Stromal cell of bone marrow (primary cell): ENCODE data around the gene ARMC9.
"Not testable (repeated sequence)": the region's sequence is repeated elsewhere in the genome, so short reads cannot be mapped to it uniquely, and the experiment has no call there.

ENCODE experiments used
- DNase-seq: peaks from one replicate; pipeline ENCODE4 v3.0.0-alpha.2; 2012; ENCODE audit warnings: low read depth

ARMC9 gene, protein sequence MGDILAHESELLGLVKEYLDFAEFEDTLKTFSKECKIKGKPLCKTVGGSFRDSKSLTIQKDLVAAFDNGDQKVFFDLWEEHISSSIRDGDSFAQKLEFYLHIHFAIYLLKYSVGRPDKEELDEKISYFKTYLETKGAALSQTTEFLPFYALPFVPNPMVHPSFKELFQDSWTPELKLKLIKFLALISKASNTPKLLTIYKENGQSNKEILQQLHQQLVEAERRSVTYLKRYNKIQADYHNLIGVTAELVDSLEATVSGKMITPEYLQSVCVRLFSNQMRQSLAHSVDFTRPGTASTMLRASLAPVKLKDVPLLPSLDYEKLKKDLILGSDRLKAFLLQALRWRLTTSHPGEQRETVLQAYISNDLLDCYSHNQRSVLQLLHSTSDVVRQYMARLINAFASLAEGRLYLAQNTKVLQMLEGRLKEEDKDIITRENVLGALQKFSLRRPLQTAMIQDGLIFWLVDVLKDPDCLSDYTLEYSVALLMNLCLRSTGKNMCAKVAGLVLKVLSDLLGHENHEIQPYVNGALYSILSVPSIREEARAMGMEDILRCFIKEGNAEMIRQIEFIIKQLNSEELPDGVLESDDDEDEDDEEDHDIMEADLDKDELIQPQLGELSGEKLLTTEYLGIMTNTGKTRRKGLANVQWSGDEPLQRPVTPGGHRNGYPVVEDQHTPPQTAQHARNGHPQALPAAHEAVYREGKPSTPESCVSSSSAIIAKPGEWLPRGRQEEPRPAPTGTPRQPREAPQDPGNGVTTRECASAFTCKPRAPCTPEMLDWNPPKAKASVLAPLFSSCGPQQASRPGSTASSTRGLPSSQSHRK

DNA sequence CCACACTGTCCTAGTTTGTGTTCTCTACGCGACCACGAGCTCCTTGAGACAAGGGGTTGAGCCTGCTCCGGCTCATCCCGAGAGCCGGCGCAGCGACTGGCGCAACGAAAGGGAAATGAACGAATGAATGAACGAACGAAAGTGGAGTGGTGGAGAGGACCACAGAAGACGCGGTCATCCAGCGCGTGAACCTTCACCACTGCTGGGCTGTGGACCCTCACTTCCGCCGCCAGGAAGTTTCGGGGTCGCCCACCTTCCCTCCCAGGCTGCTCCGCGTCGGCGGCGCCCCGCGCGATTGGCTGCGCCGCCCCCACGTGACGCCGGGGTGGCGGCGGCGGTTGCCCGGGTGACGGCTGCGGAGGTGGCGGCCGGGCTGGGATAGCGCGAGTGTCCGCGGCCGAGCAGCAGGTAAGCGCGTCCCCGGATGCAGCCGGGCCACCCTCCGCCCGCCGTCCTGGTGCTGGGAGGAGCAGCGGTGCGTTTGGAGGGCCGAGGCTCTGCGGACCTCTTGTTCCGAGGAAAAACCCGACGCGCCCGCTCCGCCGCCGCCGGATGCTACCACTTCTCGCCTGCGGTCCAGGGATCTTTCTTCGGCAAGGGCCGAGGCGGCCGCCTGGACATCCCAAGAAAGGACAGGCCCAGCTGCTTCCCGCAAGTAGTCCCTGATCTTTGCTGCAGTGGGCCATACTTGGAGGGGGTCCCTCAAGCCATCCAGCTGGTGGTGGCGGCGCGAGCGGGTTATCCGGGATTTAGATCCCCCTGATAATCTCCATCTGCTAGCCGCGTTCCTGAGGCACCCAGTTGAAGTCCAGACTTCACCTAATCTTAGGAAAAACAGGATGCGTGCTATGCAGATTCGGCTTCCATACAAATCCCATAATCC is at the start of gene ARMC9:
TSS of gene ARMC9 (plus strand) at position 341 of the 883 bp plus-strand sequence. CDS start 7,608 bp downstream, outside the sequence.
- DNase-seq = no peak

DNA sequence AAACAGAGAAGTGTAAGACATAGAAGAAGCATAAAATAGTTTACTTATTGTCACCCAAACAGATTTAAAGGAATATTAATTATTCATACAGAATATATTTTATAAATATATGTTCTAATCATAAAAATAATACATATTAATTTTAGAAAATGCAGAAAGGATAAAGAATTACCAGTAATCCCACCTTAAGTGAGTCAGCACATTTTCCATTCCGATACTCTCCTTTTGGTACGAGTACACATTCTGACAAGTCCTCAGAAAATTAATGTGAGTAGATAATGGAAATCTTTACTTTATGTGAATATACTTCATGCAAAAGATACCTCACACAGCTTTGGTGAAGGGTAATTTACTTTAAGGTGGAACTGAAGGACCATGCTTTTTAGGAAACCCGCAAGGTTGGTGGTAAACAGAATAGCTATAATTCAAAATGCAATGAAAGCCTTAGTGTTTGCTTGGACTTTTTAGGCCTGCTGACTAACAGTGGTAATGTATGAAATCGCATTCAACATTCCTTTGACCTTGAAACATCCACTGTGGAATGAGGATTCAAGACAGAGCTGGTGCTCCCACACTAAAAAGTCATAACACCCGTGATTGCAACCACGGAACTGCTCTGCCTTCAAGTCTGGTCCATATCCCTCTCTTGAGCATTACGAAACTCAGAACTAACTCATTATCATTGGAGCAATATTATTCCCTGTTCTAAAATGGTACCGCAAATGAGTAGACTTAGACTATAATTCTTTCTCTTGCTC is 45.5 kb upstream of the ARMC9 start:
- DNase-seq = peak; percentile 68

DNA sequence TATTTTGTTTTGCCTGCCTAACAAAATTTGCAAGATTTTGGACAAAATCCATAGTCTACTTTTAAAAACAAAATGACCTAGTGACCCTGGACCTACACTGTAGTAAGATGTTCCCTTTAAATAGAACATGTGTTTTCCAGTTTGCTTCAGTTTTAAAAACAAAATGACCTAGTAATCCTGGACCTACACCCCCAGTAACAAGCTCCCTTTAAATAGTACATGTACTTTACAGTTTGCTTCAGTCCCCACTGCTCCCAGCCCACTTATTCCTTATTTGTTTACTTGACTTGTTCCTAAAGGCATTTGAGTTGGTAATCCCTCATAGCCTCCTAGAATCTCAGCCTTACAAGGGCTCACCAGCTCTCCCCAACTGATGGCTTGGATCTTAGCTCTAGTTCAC is 39.1 kb upstream of the ARMC9 start:
- DNase-seq = no peak

DNA sequence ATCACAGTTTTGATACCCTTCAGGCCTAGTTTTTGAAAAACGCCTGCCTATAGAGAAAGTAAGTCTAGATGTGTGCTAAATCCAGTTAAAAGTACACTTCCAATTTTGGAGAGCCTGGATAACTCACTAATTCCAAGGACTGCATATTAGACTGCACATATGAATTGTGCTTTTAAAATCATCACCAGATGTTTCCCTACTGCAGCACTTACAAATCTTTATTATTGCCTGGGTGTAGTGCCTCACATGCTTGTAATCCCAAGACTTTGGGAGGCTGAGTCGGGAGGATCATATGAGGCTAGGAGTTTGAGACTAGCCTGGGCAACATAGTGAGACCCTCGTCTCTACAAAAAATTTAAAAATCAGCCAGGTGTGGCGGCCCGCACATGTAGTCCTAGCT is 37.7 kb upstream of the ARMC9 start:
- DNase-seq = no peak

DNA sequence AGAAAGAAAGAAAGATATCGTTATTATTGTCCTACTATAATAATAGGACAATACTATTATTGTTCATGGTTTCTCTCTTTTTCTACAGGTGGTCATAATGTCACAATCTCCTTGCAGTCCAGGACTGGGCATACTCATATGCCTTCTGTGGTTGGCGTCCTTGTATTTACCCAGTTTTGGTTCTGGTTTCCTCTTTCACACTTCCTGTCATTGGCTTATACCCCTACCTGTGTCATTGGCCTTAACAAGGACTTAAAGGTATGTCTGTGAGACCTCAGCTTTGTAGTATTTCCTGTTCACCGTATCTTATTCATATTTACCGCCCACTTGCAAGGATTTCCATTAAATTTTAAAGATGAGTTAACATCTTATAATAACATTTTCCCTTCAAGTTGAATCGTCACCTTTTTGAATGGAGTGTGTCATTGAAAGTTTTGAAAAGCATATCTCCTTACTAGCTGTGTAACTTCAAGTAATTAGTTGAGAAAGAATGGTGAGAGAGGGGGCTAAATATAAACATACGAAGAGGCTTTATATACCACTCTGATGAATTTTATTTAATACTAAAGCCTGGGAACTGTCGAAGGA is 37.1 kb upstream of the ARMC9 start:
- DNase-seq = no peak

DNA sequence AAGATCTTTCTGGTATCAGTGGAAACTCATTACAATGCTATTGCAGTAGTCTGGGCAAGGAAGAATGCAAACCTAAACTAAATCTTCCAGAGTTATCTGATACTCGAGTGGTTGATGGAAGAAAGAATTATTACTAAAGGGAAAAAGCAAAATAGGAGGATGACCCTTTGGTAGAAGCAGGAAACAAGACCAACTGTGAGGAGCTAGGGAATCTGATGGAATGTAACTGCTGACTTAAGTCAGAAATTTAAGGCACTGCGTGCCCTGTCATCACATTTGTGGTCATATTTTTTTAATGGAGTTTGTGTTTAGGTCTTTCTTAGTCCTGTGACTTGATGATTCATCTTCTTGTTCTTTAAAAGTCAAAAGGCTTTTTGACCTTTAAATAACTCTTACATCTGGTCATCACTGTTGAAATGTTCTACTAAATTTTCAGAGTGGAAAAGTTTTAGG is 36.5 kb upstream of the ARMC9 start:
- DNase-seq = peak; percentile 98

DNA sequence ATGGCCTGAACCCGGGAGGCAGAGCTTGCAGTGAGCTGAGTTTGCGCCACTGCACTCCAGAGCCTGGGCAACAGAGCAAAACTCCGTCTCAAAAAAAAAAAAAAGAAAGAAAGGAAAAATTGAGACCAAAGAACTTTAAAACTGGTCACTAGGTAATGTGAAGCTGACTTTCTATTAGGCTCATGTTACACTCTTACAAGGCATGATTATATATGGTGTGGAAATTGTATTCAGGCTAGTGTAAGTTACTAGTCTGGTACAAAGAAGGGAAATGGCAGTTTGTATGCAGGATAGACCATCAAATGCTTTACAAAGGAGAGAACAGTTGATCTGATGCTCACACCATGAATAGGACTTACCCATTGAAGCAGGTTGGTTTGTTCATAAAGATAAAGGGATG is 35.4 kb upstream of the ARMC9 start:
- DNase-seq = no peak

DNA sequence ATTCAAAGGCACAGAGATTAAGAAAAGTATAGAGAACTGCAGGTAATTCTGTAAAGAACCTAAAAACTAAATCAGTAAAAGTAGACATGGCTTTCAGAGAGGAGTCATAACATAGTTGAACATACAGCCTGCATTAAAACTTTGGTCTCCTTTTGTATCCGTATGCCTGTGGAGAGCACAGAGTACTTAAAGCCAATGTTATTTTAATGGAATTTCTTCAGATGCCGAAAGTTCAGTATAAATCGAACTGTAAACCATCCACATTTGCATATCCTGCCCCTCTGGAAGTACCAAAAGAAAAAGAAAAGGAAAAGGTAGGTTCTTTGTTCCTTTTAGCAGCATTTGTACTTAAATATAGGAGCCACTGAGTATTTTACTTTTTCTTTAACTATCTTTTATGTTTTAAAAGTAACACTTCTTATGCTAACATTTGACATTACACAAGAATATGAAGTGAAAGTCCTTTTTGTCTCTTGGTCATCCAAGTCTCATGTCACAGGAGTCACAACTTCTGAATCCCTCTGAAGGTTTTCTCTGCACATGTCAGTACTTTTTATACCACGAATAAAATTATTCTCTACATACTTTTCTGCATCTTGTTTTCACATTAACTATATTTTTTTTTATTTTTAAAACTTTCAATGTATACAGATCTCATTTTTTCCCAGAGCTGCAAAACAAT is 34.9 kb upstream of the ARMC9 start:
- no peak for DNase-seq

DNA sequence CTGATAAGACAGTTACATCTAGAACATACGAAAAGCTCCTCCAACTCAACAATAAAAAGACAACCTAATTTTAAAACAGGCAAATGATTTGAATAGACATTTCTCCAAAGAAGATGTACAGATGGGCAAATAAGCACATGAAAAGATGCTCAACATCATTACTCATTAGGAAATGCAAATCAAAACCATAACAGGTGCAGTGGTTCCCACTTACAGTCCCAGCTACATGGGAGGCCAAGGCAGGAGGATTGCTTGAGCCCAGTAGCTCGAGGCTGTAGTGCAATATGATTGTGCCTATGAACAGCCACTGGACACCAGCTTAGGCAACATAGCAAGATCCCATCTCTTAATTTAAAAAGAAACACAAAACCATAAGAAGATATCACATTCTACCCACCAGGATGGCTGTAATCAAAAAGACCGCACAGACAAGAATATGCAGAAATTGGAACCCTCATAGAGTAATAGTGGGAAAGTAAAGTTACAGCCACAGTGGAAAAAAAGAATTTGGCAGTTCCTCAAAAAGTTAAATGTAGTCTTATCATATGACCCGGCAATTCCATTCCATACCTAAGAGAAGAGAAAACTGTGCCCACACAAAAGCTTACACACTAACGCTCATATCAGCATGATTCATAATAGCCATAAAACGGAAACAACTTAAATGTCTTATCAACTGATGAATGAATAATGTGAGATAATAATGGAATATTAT is 30.5 kb upstream of the ARMC9 start:
- DNase-seq = no peak

DNA sequence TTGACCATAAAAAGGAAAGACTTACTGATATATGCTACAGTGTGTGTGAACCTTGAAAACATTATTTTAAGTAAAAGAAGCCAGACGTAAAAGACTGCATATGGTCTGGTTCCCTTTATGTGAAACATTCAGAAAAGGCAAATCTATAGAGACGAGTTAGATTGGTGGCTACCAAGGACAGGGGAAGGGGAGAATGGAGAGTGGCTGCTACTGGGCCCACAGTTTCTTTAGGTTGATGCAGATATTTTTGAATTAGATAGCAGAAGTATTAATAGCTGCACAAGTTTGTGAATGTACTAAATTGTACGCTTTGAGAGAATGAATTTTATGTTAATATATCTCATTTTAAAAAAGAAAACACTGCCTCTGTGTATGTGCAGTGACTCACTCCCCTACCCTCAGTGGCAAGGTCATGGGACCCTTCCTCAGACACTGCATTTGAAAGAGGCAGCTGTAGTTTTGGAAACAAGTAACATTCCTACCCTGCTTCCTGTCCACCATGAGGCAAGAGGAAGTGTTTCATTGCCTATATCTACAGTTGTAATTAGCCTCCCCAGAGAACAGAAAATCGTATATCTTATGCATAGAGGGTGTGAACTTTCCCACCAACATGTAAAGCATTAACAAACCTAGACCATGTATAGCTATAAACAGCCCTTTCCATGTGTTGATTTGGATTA is 29.8 kb upstream of the ARMC9 start:
- DNase-seq = no peak

DNA sequence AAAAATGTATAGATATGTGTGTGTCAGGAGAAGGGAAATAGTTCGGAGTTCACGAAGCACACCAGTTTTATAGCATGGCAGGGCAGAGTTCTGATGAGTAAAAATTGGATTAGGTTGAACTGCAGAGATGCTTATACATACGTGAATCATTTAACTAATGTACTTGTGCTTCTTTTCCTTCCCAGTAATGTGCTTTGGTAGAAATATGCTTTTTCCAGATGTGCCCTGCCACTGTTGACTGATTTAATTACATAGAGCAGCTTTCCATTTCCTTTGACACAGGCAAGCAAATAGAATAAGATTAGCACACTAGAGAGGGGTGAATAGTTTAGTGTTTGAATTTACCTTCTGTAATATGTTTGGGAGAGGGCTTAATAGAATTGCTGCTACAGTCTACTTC is 28.9 kb upstream of the ARMC9 start:
- DNase-seq = no peak

DNA sequence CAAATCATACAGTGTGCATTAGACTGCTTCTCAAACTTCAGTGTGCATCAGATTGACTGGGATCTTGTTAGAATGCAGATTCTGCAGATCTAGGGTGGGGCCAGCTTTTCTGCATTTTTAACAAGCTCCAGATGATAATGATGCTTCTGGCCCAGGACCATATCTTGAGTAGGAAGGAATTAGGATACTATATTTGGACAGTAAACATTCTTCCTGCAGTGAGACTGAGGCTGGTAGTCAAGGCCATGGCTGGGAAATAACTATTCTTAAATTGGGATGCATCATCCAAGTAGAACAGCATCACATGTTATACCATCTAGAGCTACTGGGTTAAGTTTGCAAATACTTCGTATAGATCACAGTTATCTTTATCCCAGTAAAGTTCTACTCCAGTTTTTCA is 28.4 kb upstream of the ARMC9 start:
- DNase-seq = peak; percentile 77

DNA sequence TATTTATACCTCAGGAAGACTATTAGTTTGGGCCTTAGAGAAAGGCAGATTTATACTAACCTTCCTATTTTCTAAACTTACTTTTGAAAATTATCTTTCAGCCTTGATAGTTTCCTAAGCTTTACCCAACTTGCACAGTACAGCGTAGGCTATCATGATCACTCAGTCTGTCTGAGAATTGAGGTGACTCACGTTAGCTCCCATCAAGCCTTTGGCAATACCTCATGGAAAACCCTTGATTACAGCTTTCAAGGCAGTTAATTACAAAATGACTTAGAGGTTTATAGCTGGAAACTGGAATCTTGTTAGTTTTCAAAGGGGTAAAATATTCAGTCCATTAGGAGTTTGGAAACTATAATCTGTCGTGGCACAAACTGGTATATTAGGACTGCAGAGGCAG is 26.4 kb upstream of the ARMC9 start:
- DNase-seq = no peak

DNA sequence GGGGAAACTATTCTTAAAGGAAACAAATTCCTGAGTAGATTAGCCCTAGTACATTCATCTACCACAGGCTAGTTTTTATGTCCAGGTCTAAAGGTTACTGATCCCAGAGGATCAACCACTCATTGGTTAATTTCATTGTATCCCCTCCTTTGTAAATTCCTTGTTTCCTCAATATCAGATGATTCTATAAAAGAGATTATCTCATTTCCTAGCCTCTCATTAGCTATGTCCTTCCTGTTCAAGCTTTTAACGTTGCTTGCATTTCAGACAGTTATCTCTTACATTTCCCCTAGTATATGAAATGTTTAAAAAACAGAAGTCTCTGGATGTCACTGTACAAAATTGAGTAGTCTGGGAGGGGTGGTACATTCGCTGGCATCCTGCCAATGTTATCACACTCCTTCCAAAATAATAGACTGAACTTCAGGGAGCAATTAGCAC is 24.2 kb upstream of the ARMC9 start:
- DNase-seq = no peak

DNA sequence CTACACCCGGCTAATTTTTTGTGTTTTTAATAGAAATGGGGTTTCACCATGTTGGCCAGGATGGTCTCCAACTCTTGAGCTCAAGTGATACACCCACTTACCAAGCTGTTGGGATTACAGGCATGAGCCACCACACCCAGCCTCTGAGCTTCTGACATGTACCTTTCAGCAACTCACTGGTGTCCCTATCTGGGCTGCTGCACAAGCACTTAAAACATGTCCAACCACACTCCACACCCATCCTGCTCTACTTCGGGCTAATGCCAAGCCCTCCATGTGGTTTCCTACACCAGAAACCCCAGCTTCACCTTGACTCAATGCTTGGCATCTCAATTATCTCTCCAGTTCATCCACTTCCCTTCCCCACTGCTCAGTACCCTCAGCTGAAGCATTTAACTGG is 22.4 kb upstream of the ARMC9 start:
- no peak for DNase-seq

DNA sequence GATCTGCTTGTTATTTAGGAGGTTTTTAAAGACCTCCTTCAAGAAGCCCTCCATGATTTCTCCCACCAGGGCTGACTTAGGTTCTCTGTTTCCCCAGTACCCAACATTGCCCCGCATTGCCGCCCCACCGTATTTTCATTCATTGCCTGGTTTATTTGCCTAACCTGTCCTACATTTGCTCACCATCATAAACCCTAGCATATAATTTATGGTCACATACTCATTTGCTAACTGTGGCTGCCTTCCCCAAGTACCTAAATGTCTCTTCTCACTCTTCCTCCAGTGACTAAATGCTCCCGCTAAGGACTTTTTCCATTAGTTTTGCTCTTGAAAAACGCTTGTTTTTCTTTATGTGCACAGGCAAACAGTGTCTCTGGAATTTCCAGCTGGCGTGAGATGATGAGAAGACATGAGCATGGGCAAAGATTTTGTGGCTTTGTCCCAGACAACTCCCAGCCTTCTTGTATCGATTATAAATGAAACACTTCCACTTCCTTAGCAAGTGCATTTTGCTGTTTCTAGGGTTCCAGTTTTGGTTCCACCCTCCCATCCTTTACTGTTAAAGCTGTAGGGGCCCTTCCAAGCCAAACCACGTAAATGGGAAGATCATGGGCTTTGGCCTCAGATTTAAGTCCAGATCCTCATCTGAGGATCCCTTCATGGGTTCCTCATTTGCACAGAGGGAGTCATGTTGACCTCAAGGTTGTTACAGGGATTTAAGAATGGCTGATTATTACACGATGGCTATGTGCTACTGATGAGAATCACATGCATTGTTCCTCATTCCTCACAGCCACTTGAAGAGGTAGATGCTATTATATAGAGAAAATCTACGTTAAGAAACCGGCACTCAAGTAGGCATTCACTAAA is 21.0 kb upstream of the ARMC9 start:
- no peak for DNase-seq

DNA sequence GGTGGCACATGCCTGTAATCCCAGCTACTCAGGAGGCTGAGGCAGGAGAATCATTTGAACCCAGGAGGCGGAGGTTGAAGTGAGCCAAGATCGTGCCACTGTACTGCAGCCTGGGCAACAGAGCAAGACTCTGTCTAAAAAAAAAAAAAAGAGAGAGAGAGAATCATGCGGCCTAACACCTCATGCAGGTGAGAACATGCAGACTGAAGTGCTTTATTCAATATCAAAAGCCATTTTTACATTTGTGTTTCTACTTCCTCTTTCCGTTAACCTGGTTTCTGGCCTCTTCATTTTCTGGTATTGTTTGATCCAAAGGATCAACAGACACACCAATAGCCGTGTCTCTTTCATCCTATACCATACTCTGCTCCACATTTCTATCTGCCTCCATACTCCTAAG is 19.6 kb upstream of the ARMC9 start:
- DNase-seq = not testable (repeated sequence)

DNA sequence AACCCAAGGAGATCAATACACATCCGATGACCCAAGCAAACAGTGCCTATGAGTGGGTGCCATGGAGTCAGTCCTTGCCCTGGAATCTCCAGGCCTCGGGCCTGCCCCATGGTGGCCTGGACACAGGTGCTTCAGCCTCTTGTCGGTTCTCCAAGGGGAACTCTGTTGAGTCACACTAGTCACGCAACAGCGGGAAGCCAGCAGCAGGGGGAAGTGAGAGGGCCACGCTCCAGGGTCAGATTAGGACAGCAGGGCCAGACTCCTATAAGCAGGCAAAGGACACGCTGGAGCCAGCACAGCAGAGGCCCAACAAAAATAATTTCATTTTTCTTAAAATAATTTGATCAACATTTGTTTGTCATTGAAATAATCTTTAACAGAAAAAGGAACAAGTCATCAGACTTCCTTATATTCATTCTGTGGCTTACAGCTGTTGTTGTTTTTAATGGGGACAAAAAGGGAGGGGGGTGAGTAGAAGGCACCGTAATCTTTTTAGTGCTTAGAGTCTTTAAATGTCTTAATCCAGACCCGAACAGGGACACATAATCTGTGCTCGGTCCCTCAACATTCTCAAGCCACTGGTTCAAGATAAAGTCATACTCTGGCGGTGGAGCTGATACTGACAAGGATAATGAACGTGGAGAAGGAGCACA is 16.4 kb upstream of the ARMC9 start:
- no peak for DNase-seq
